ENCODE measurements around the gene MCTP2.
A peak's percentile ranks its signal among the peaks of the same experiment; 100 is the strongest.

MCTP2 gene

DNA sequence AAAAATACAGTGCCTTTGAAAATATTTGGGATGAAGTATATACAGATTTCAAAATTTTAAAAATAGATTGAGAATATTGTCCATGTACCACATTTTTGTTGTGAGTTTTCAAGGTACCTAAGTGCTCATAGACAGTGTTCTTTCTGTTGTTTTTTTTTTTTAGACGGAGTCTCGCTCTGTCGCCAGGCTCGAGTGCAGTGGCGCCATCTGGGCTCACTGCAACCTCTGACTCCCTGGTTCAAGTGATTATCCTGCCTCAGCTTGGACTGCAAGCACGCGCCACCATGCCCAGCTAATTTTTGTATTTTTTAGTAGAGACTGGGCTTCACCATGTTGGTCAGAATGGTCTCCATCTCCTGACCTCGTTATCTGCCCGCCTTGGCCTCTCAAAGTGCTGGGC lies 223.9 kb downstream of the MCTP2 start:
- CTCF ChIA-PET, result no interaction called here
- TF ChIP-seq, protein P1, sequence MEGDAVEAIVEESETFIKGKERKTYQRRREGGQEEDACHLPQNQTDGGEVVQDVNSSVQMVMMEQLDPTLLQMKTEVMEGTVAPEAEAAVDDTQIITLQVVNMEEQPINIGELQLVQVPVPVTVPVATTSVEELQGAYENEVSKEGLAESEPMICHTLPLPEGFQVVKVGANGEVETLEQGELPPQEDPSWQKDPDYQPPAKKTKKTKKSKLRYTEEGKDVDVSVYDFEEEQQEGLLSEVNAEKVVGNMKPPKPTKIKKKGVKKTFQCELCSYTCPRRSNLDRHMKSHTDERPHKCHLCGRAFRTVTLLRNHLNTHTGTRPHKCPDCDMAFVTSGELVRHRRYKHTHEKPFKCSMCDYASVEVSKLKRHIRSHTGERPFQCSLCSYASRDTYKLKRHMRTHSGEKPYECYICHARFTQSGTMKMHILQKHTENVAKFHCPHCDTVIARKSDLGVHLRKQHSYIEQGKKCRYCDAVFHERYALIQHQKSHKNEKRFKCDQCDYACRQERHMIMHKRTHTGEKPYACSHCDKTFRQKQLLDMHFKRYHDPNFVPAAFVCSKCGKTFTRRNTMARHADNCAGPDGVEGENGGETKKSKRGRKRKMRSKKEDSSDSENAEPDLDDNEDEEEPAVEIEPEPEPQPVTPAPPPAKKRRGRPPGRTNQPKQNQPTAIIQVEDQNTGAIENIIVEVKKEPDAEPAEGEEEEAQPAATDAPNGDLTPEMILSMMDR (conservative IDR thresholded peaks at IDR 0.05; ENCODE audit: low read depth), result no peak
- DNase-seq (ENCODE audit: low spot score), result no peak
- POLR2A ChIA-PET (ENCODE audit: low non-redundant PET), result no interaction called here
- H3K27ac ChIP-seq, result no peak overlapping the region

GRCh38 chr15:94456226-94456625 lies 224.9 kb downstream of the MCTP2 start:
- no peak overlapping the region for H3K27ac ChIP-seq
- DNase-seq (ENCODE audit: low spot score), result no peak
- TF ChIP-seq, protein P1 (conservative IDR thresholded peaks at IDR 0.05; ENCODE audit: low read depth), result no peak
- CTCF ChIA-PET, result no interaction called here
- POLR2A ChIA-PET (ENCODE audit: low non-redundant PET), result no interaction called here

DNA sequence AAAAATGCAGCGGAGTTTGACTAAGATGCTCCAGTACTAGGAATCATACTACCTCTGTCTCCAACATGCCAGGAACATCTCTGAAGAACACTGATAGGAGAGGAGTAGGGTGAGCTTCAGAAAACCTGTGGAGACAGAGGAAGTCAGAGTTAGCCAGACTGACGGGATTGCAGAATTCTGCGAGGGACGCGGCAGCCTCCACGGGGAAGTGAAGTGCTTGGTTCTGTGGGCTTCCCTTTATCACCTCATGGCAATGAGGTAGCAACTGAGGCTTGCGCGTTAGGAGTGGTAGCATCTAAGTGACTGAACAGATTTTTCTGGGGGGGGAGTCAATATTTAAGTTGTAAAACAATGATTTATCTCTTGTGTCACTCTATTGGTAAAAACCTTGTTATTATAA lies 226.3 kb downstream of the MCTP2 start:
- ChIA-PET POLR2A (ENCODE audit: low non-redundant PET) (no interaction called here), CTCF (no interaction called here)
- TF ChIP-seq, protein P1 (conservative IDR thresholded peaks at IDR 0.05; ENCODE audit: low read depth), result no peak
- DNase-seq (ENCODE audit: low spot score), result no peak
- H3K27ac ChIP-seq, result no peak overlapping the region

GRCh38 chr15:94460624-94461023 lies 229.3 kb downstream of the MCTP2 start:
- TF ChIP-seq, protein P1 (conservative IDR thresholded peaks at IDR 0.05; ENCODE audit: low read depth), result no peak
- POLR2A ChIA-PET (ENCODE audit: low non-redundant PET), result no interaction called here
- no peak overlapping the region for H3K27ac ChIP-seq
- no peak for DNase-seq (ENCODE audit: low spot score)
- CTCF ChIA-PET, result no interaction called here

- no peak for DNase-seq (ENCODE audit: low spot score)
- CTCF ChIA-PET, result interaction anchor here (0.6 to 0.7 kb wide), 3 partner anchors 29 to 78 kb away, joined by 3 read pairs; no protein-coding TSS in a partner anchor
- TF ChIP-seq, protein P1 (conservative IDR thresholded peaks at IDR 0.05; ENCODE audit: low read depth), result no peak
- no peak overlapping the region for H3K27ac ChIP-seq
- POLR2A ChIA-PET (ENCODE audit: low non-redundant PET), result no interaction called here
Measured at GRCh38 chr15:94467034-94467433, 235.7 kb downstream of the MCTP2 start.

- H3K27ac ChIP-seq, result no peak overlapping the region
- ChIA-PET CTCF (no interaction called here), POLR2A (ENCODE audit: low non-redundant PET) (no interaction called here)
- peak; percentile 38 for DNase-seq (ENCODE audit: low spot score)
- TF ChIP-seq, protein P1 (conservative IDR thresholded peaks at IDR 0.05; ENCODE audit: low read depth), result no peak
Measured at GRCh38 chr15:94470492-94470891, 239.1 kb downstream of the MCTP2 start.

DNA sequence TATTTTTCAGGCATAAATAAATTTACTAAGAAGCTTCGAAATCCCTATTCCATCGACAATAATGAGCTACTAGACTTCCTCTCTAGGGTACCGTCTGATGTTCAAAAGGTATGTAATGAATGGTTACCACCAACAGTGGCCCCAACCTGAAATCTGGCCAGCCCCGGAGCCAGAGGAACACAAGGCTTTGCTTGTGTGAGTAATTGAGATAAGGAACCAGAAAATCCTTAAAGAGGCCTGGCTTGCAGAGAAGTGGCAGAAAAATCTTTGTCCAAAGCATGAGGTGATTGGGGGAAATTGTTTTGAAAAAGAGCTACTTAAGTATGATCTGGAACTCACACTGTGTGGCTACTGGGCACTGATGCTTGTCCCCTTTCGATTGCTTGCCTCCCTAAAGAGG lies 245.3 kb downstream of the MCTP2 start:
- H3K27ac ChIP-seq, result no peak overlapping the region
- TF ChIP-seq, protein P1 (conservative IDR thresholded peaks at IDR 0.05; ENCODE audit: low read depth), result no peak
- no peak for DNase-seq (ENCODE audit: low spot score)
- ChIA-PET POLR2A (ENCODE audit: low non-redundant PET) (no interaction called here), CTCF (no interaction called here)

Measured in RWPE1 (cell line).